Urothelium cell line (cell line): ENCODE results near the gene MEI4.

Source experiments
- DNase-seq: peaks from one replicate; pipeline ENCODE4 v3.0.0; 2011; ENCODE audit warnings: low spot score, mixed read lengths
- FAIRE-seq: peaks from 2 replicates; lab custom pipeline; 2011; peaks lifted over from hg19 to GRCh38; lab: Jason Lieb, UNC

Gene MEI4

DNA sequence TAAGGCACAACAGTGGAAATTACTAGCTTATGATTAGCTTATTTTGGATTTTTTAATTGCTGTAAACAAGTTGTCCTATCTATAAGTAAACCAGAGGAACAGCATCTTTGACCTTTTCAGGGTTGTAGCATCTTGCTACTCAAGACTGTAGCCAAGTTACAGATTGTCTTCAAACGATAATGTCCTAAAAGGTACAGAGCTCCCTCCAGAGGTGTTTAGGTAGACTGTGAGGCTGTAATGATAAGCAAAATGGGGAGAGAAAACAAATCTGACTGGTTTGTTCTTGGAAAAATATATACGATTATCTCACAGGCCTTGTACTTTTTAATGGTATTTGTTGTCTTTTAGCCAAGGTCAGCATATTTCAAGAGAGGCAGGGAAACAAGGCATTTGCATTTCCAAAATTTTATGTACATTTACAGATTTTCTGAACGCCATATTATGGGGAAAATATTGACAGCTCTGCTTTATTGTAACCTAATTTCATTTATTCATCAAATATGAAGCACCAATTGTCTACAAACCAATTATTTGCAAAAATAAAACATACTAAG is 273.4 kb downstream of the MEI4 start:
- DNase-seq: no peak
- no peak for FAIRE-seq

- no peak for FAIRE-seq
- no peak for DNase-seq
Measured at GRCh38 chr6:77930382-77930781, 277.5 kb downstream of the MEI4 start.

- DNase-seq (no peak), FAIRE-seq (no peak)
Measured at GRCh38 chr6:77930952-77931351, 278.1 kb downstream of the MEI4 start.

- DNase-seq (no peak), FAIRE-seq (no peak)
Measured at GRCh38 chr6:77962070-77962469, 309.2 kb downstream of the MEI4 start.

- FAIRE-seq: no peak
- DNase-seq: no peak
Measured at GRCh38 chr6:77965449-77965848, 312.6 kb downstream of the MEI4 start.

- DNase-seq (no peak), FAIRE-seq (no peak)
Measured at GRCh38 chr6:77972334-77972733, 319.5 kb downstream of the MEI4 start.
